Hematopoietic multipotent progenitor cell treated with erythropoietin and hydrocortisone succinate and interleukin-3 and kit ligand, for 17 days (in vitro differentiated cells): Measurements from ENCODE around the gene PKP3.
"Not testable (repeated sequence)": the region's sequence is repeated elsewhere in the genome, so short reads cannot be mapped to it uniquely, and the experiment has no call there.

Source experiments
- DNase-seq: peaks from one replicate; pipeline ENCODE4 v3.0.0-alpha.2; 2015; ENCODE audit warnings: low spot score

The PKP3 gene

DNA sequence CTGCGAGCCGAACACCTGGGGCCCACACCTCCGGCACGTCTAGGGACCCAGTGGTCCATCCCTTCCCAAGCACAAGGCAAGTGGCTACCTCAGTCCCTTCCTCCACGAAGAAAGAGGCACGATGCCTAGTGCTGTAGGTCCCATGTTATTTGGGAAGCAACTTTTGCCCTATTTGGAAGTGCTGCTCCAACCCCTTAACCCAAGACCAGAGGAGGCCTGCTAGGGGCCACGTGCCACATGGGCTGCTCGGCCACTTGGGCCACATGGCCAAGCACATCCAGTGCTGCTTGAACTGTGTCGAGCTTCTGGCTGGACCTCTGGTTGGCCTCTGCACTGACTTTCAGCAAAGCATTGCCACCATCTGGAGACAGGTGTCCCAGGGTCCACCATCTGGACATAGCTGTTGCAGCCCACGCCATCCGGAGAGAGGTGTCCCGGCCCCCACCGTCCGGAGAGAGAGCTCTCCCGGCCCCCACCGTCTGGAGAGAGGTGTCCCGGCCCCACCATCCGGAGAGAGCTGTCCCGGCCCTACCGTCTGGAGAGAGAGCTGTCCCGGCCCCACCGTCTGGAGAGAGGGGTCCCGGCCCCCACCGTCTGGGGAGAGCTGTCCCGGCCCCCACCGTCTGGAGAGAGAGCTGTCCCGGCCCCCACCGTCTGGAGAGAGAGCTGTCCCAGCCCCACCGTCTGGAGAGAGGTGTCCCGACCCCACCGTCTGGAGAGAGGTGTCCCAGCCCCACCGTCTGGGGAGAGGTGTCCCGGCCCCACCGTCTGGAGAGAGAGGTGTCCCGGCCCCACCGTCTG lies 31.2 kb upstream of the PKP3 start:
- no peak for DNase-seq

GRCh38 chr11:363443-363805 lies 30.6 kb upstream of the PKP3 start:
- not testable (repeated sequence) for DNase-seq

DNA sequence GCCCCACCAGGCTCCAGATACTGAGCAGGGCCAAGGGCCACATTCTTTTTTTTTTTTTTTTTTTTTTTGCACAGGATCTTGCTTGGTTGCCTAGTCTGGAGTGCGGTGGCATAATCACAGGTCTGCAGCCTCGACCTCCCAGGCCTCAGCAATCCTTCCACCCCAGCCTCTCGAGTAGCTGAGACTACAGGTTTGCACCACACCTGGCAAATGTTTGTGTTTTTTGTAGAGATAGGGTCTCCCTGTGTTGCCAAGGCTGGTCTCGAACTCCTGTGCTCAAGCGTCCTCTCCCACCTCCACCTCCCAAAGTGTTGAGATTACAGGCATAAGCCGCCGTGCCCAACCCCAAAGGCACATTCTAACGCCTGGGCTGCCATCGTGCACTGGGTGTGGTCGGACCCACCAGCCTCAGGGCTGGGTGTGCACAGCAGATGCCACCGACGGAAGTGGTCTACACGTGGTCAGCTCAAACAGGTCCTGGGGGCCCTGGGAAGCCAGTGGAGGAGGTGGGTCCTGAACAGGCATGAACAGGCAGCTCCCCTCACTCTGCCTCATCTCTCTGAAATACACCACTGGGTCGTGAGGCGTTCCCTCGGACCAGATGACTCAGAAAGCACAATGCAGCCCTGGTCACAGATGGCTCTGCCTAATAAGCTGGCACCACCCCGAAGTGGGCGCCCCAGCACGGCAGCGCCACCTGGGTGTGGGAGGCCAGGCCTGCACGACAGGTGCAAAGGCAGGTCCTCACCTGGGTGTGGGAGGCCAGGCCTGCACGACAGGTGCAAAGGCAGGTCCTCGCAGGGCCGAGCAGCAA lies 29.9 kb upstream of the PKP3 start:
- DNase-seq = no peak

- no peak for DNase-seq
Measured at GRCh38 chr11:364991-365725, 28.9 kb upstream of the PKP3 start.

GRCh38 chr11:365831-366230 lies 28.2 kb upstream of the PKP3 start:
- no peak for DNase-seq

DNA sequence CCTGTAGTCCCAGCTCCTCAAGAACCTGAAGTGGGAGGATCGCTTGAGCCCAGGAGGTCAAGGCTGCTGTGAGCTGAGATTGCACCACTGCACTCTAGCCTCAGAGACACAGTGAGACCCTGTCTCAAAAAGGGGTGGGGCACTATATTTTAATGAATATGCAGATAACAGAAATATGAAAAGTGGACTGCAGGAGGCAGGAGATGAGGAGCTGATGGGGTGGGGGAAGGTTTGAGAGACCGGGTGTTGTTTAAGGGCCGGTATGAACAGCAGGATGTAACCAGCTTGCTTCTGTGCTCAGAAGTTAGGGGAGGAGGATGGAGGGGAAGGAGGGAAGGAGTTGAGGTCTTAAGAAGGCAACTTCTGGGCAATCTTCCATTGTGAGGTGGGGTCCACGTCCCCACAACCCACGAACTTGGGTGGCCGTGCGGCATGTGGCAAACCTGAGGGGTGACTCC lies 26.0 kb upstream of the PKP3 start:
- no peak for DNase-seq

DNA sequence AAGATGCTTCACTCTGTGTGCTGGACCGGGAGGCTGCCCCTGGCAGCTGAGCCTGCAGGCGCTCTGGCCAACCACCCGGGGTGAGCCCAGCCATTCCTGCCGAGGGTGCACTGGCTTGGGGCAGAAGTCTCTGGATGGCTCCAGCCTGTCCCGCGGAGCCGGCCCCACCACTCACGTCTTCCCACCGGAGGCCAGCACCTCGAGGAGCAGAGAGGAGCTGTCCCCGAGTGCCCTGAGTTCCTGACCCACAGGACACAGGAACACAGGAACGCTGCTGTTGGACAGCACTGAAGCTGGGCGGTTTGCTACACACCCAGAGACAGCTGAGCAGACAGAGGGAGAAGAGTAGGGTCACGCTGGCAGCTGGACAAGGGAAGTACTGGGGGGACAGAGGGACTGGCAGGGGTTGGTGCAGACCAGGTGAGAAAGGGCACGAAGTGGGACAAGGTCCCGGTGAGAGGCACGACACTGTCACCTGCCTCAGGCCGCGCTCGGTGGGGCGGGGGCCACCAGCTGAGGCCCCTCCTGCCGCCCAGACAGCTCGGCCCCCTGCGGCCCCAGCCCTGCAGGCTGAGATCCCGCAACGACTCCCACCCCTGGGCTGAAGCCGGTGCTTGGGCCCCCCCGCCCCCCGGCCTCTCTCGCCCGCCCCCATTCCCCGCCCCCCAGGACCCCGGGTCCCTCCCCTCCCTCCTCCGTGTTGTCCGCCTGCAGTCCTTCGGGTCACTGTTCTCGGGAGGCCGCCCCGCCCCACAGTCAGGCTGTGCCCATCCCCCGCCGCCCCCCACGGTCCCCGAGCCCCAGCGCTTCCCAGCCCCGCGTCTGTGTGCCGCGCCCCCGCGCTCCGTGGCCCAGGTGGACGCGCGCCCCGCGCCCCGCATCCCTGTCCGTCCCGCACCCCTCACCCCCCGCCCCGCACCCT lies 25.3 kb upstream of the PKP3 start:
- DNase-seq = no peak

- no peak for DNase-seq
Measured at GRCh38 chr11:369336-370018, 24.5 kb upstream of the PKP3 start, which contains the start of gene B4GALNT4. B4GALNT4 (plus strand) TSS chr11:369499; CDS start chr11:369804, 305 bp downstream.

DNA sequence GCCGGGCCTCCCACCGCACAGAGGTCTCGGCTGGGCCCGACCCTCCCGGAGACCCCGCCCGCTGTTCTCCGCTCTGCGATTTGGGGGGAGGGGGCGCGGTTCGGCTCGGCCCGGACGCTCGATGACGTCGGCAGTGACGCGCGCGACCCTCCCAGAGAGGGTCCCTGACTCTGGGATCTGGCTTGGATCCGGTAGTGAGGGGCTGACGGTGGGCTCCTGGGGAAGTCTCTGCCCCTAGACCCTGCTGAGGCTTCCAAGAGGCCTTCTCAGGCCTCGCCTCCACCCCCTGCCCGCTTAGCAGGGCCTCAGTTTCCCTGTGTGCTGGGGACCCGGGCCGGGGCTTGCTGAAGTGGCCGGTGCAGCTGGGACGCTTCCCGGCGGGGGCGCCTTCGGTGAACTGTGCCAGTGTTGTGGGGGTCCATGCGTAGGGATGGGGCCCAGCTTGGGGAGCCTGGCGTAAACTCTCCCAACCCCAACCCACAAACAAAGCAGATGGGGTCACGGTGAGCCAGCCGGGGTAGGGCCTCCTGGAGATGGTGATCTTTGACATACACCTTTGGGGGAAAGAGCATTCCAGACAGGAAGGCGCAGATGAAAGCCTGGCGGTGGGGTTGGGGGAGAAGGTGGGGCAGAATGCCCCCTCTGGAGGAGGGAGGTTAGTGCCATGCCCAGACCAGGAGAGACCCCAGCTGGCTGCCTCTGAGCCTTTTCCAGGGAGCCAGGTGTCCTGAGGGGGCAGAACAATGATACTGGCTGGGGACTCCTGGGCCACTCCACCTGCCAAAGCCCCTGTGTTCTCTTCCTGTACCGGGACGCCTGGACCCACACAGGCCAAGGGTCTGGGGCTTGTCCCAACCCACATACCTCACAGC lies 23.7 kb upstream of the PKP3 start:
- DNase-seq = no peak

- DNase-seq = no peak
Measured at GRCh38 chr11:371051-371450, 23.0 kb upstream of the PKP3 start.

DNA sequence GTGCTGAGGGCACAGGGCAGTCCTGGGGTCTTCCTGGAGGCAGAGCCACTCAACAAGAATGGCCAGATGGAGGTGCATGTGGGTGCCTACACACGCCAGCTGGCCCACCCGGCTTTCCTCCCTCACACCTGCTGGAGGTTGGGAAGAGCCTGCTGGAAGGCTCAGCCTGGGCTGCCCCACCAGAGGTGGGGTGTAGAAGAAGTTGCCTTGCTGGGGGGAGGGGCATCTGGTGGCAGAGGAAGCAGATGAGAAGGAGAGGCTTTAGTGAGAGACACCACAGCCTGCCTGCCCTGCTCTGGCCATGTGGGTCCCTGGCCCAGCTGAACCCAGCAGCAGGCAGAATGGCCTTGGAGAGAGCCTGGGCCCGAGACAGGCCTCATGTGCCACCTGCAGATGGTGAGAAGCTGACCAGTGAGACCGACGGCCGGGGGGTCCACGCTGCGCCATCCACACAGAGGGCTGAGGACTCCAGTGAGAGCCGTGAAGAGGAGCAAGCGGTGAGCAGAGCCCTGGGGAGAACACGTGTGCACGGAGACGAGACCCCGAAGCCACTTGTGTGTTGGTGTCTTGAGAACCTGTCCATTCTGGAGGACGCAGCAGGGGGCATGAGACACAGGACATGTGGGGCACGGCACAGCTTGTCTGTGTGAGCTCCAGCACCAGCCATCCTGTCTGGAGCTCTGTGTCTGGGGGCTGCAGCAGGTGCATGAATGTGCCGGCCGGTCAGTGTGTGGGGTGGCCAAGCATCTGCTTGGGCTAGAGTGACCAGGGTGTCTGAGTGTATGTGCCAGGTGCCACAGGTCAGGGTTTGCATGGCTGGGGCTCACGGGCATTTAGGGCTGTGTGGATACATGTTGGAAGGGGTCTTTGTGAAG lies 22.1 kb upstream of the PKP3 start:
- DNase-seq = no peak

DNA sequence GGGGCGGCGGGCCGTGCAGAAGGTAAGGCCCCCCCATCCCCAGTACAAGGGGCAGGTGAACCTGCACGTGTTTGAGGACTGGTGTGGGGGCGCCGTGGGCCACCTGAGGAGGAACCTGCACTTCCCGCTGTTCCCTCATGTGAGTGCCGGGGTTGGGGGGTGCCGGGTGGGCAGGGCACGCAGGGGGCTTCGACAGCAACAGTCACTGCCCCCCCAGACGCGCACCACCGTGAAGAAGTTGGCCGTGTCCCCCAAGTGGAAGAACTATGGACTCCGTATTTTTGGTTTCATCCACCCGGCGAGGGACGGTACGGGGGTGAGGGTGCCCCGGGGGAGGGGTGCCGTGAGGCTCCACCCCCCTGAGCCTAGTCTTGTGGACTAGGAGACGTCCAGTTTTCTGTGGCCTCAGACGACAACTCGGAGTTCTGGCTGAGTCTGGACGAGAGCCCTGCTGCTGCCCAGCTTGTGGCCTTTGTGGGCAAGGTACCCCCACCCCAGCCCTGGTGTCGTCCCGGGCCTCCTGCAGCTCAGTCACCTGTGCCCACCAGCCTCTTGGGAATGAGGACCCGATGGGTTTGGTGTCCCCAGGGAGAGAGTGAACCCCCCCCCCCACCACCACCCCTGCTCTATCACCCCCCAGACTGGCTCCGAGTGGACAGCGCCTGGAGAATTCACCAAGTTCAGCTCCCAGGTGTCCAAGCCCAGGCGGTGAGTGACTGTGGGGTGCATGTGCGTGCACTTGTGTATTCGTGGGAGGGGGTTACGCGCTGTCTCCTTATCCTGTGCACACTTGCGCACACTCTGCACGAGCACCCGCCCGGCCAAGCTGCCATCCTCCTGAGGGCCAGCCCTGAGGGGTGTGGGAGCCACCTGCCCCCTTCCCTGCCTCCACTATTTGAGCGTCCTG lies 20.9 kb upstream of the PKP3 start:
- no peak for DNase-seq

- no peak for DNase-seq
Measured at GRCh38 chr11:373716-374551, 20.1 kb upstream of the PKP3 start.

- DNase-seq = no peak
Measured at GRCh38 chr11:375065-376025, 18.7 kb upstream of the PKP3 start.

- no peak for DNase-seq
Measured at GRCh38 chr11:376531-377173, 17.4 kb upstream of the PKP3 start.
